A549 (cell line): ENCODE measurements around the gene SUV39H2. TPM values are rescaled to one million over a fixed set of nuclear protein-coding genes. Genes with fewer than 3 reads are reported as not detected.

ENCODE experiments used
- ATAC-seq, 2 experiments: fragments of 200-7000 bp in 1 of 2; fragments of >200 bp in 1 of 2; cut with Nextera tagmentation in 1 of 2; cut with Tn5 transposase in 1 of 2; 3 replicates each; pipeline versions ENCODE4 v1.8.0 to v1.9.1; 2018 to 2020; ENCODE audit warnings: mild to moderate bottlenecking in 1 of 2, moderate library complexity in 1 of 2
- CTCF ChIA-PET: fragments of 300-600 bp; sonication (Branson Sonifier 250); formaldehyde crosslinking; extraction: SDS; loops from one replicate; lab custom pipeline; 2021; ENCODE audit warnings: antibody characterized with exemption, inconsistent platforms; lab: Yijun Ruan, JAX
- POLR2A ChIA-PET: fragments of 350-600 bp; formaldehyde crosslinking; extraction: SDS; loops from one replicate; lab custom pipeline; 2021; ENCODE audit warnings: antibody characterized with exemption, inconsistent platforms; lab: Yijun Ruan, JAX
- DNase-seq, 2 experiments: peaks; one replicate each; pipeline versions ENCODE4 v3.0.0 to v3.0.0-alpha.2; 2011 to 2016; ENCODE audit warnings: low read depth in 1 of 2, low spot score in 1 of 2
- FAIRE-seq: peaks from 2 replicates; lab custom pipeline; 2011; peaks lifted over from hg19 to GRCh38; lab: Jason Lieb, UNC
- H3K27ac ChIP-seq, 2 experiments: fragments of >200 bp; sonication (Bioruptor Twin); formaldehyde crosslinking; 3 replicates each; pipeline ENCODE4 v1.5.1; 2016 to 2017
- H3K4me1 ChIP-seq: fragments of >200 bp; sonication (Bioruptor Twin); formaldehyde crosslinking; 3 replicates; pipeline ENCODE4 v1.6.1; 2016
- H3K4me2 ChIP-seq: fragments of >200 bp; sonication (Bioruptor Twin); formaldehyde crosslinking; 3 replicates; pipeline ENCODE4 v1.6.1; 2016
- H3K4me3 ChIP-seq: fragments of >200 bp; sonication (Bioruptor Twin); formaldehyde crosslinking; 3 replicates; pipeline ENCODE4 v1.5.1; 2016
- H3K9me3 ChIP-seq: fragments of >200 bp; sonication (Bioruptor Twin); formaldehyde crosslinking; 3 replicates; pipeline ENCODE4 v1.6.1; 2016
- ATOH8 ChIP-seq: fragments of 250-450 bp; sonication (Bioruptor Pico); IDR thresholded peaks from 2 replicates; pipeline ENCODE4 v1.5.0; 2020; ENCODE audit warnings: low read depth, mild to moderate bottlenecking, moderate library complexity
- CBX2 ChIP-seq: fragments of 200-600 bp; sonication (generic); IDR thresholded peaks from 2 replicates; pipeline ENCODE4 v1.6.1; 2016; ENCODE audit warnings: low read depth, mild to moderate bottlenecking, borderline replicate concordance
- CEBPB ChIP-seq, 2 experiments: fragments of >200 bp in 1 of 2; sonication (Bioruptor Twin) in 1 of 2; formaldehyde crosslinking in 1 of 2; IDR thresholded peaks; 2 replicates each; pipeline ENCODE4 v1.6.1; 2012 to 2016
- CHD2 ChIP-seq: fragments of 150-350 bp; IDR thresholded peaks from 2 replicates; pipeline ENCODE4 v1.6.1; 2014; ENCODE audit warnings: low read length; ENCODE audit not compliant: partially characterized antibody
- ELK1 ChIP-seq: fragments of 150-350 bp; IDR thresholded peaks from 2 replicates; pipeline ENCODE4 v1.6.1; 2014; ENCODE audit warnings: low read depth, mild to moderate bottlenecking, low read length
- EP300 ChIP-seq, 2 experiments: fragments of >200 bp; sonication (Bioruptor Twin); formaldehyde crosslinking; IDR thresholded peaks; 2 replicates in 1 of 2; 3 replicates in 1 of 2; pipeline ENCODE4 v1.6.1; 2016 to 2017
- ESRRA ChIP-seq: fragments of 150-350 bp; IDR thresholded peaks from 2 replicates; pipeline ENCODE4 v1.6.1; 2014; ENCODE audit warnings: mild to moderate bottlenecking, low read length, borderline replicate concordance
- FOXS1 ChIP-seq: fragments of 250-450 bp; sonication (Bioruptor Pico); IDR thresholded peaks from 2 replicates; pipeline ENCODE4 v1.5.0; 2020; ENCODE audit warnings: mild to moderate bottlenecking, moderate library complexity
- HDAC2 ChIP-seq: fragments of 200-600 bp; sonication (generic); IDR thresholded peaks from 2 replicates; pipeline ENCODE4 v1.6.1; 2016
- HES2 ChIP-seq: fragments of >200 bp; sonication (Bioruptor Twin); formaldehyde crosslinking; IDR thresholded peaks from 2 replicates; pipeline ENCODE4 v1.6.1; 2016
- HEYL ChIP-seq: fragments of 250-450 bp; sonication (Bioruptor Pico); IDR thresholded peaks from 2 replicates; pipeline ENCODE4 v1.8.0; 2021; ENCODE audit warnings: mild to moderate bottlenecking, moderate library complexity
- HOXB5 ChIP-seq: fragments of 250-450 bp; sonication (Bioruptor Pico); IDR thresholded peaks from 2 replicates; pipeline ENCODE4 v1.5.0; 2020; ENCODE audit warnings: mild to moderate bottlenecking, moderate library complexity
- MAX ChIP-seq: IDR thresholded peaks from 2 replicates; pipeline ENCODE4 v1.6.1; 2012
- MYC ChIP-seq: IDR thresholded peaks from 2 replicates; pipeline ENCODE4 v1.6.1; 2012; ENCODE audit warnings: mild to moderate bottlenecking, inconsistent platforms, low read length, improper control_type of control experiment, borderline replicate concordance
- NFE2L2 ChIP-seq: fragments of 150-350 bp; conservative IDR thresholded peaks from 2 replicates; pipeline ENCODE4 v1.6.1; 2014; ENCODE audit warnings: low read length
- NPAS2 ChIP-seq: fragments of 250-450 bp; sonication (Bioruptor Pico); IDR thresholded peaks from 2 replicates; pipeline ENCODE4 v1.8.0; 2022; ENCODE audit warnings: mild to moderate bottlenecking, moderate library complexity, borderline replicate concordance
- NR3C1 ChIP-seq: fragments of >200 bp; sonication (Bioruptor Twin); formaldehyde crosslinking; IDR thresholded peaks from 3 replicates; pipeline ENCODE4 v1.6.1; 2017
- PBX3 ChIP-seq: IDR thresholded peaks from 2 replicates; pipeline ENCODE4 v1.6.1; 2012
- RAD21 ChIP-seq, 2 experiments: fragments of >200 bp in 1 of 2; sonication (Bioruptor Twin) in 1 of 2; formaldehyde crosslinking in 1 of 2; IDR thresholded peaks in 1 of 2; conservative IDR thresholded peaks in 1 of 2; 2 replicates in 1 of 2; 3 replicates in 1 of 2; pipeline ENCODE4 v1.6.1; 2012 to 2018; ENCODE audit warnings: inconsistent platforms in 1 of 2
- REST ChIP-seq: fragments of 200-600 bp; sonication (generic); IDR thresholded peaks from 2 replicates; pipeline ENCODE4 v1.6.1; 2016; ENCODE audit warnings: antibody characterized with exemption, mild to moderate bottlenecking, moderate library complexity
- RFX5 ChIP-seq: fragments of 450-650 bp; IDR thresholded peaks from 2 replicates; pipeline ENCODE4 v1.7.1; 2014; ENCODE audit warnings: antibody characterized with exemption, mild to moderate bottlenecking, moderate library complexity
- RNF2 ChIP-seq: fragments of 200-600 bp; sonication (generic); IDR thresholded peaks from 2 replicates; pipeline ENCODE4 v1.6.1; 2016; ENCODE audit warnings: low read depth, mild to moderate bottlenecking, antibody characterized with exemption, moderate library complexity, borderline replicate concordance
- SMC3 ChIP-seq: fragments of >200 bp; sonication (Bioruptor Twin); formaldehyde crosslinking; IDR thresholded peaks from 3 replicates; pipeline ENCODE4 v1.6.1; 2018; ENCODE audit warnings: inconsistent platforms
- SREBF2 ChIP-seq: fragments of 450-650 bp; IDR thresholded peaks from 2 replicates; pipeline ENCODE4 v1.6.1; 2014; ENCODE audit warnings: mild to moderate bottlenecking, moderate library complexity
- TFCP2L1 ChIP-seq: fragments of 250-450 bp; sonication (Bioruptor Pico); IDR thresholded peaks from 2 replicates; pipeline ENCODE4 v1.5.0; 2021; ENCODE audit warnings: mild to moderate bottlenecking
- TP53 ChIP-seq: fragments of 250-450 bp; sonication (Bioruptor Pico); IDR thresholded peaks from 2 replicates; pipeline ENCODE4 v1.5.0; 2021; ENCODE audit warnings: mild to moderate bottlenecking, moderate library complexity
- USF2 ChIP-seq: fragments of 450-650 bp; IDR thresholded peaks from 2 replicates; pipeline ENCODE4 v1.6.1; 2014; ENCODE audit warnings: antibody characterized with exemption
- ZFP36 ChIP-seq: fragments of 450-650 bp; IDR thresholded peaks from 2 replicates; pipeline ENCODE4 v1.6.1; 2014; ENCODE audit warnings: borderline replicate concordance; ENCODE audit not compliant: partially characterized antibody
- ZNF302 ChIP-seq: fragments of 250-450 bp; sonication (Bioruptor Pico); IDR thresholded peaks from 2 replicates; pipeline ENCODE4 v1.9.0; 2021; ENCODE audit warnings: inconsistent platforms, mild to moderate bottlenecking, moderate library complexity
- ZSCAN20 ChIP-seq: fragments of 250-450 bp; sonication (Bioruptor Pico); IDR thresholded peaks from 2 replicates; pipeline ENCODE4 v1.8.0; 2022; ENCODE audit warnings: mild to moderate bottlenecking, moderate library complexity
- WGBS: methylation state at CpG from one replicate; pipeline ENCODE4 v1.1.6; 2017; ENCODE audit errors: missing lambda C conversion rate; 5-methylcytosine and 5-hydroxymethylcytosine counted together
- polyA minus RNA-seq: library from RNA; depleted of rRNA, polyadenylated mRNA; stranded (reverse); fragments of >200 nt; gene quantifications from 2 replicates; pipeline ENCODE4 v1.2.3, GENCODE V29; 2011; rRNA and poly(A)+ RNA removed
- polyA plus RNA-seq, 4 experiments: library from polyadenylated mRNA; depleted of rRNA in 3 of 4; stranded (reverse); fragments of >200 nt; fragmentation: RNase III in 1 of 4; extraction: RNeasy Plus Mini Kit Qiagen cat#74134 plus additional on column Dnase treatment in 1 of 4; gene quantifications; 2 replicates in 3 of 4; 3 replicates in 1 of 4; pipeline ENCODE4 v1.2.3, GENCODE V29; 2011 to 2017

SUV39H2 gene
- 21.3 and 23.2 TPM in 2 replicates for polyA plus RNA-seq (2011; rRNA removed)
- 7.1 and 8.2 TPM in 2 replicates for polyA plus RNA-seq (2012; cell fraction: cytosol; rRNA removed)
- 3.0 and 4.7 TPM in 2 replicates for polyA plus RNA-seq (2012; cell fraction: nucleus; rRNA removed)
- polyA plus RNA-seq (2017; fragmentation: RNase III; extraction: RNeasy Plus Mini Kit Qiagen cat#74134 plus additional on column Dnase treatment): 22.6 to 24.0 TPM (median 22.9 TPM) in 3 replicates
- polyA minus RNA-seq: 9.9 and 10.5 TPM in 2 replicates

- 0% methylated on average over 5 of the region's 102 CpGs for WGBS
- no peak for FAIRE-seq
- ChIA-PET CTCF (interaction anchor here (0.6 to 1.3 kb wide), 7 partner anchors 15 to 492 kb away, joined by 3 to 4 read pairs (median 3); partner anchors contain the start of genes CDNF, FAM171A1, HSPA14 and MEIG1), POLR2A (interaction anchor here (0.5 to 2.6 kb wide), 9 partner anchors 11 to 481 kb away, joined by 3 to 22 read pairs (median 6); partner anchors contain the start of genes CDNF, DCLRE1C, HSPA14 and MEIG1)
- peak within 1 kb of the TSS; percentile 96 for H3K4me3 ChIP-seq
- ATAC-seq: peak; percentile 91 to 92
- peaks cover 31% of the 10 kb centered on the region for H3K4me1 ChIP-seq
- H3K27ac ChIP-seq: peak within 1 kb of the TSS; percentile 97 to 98
- no peaks in the 10 kb centered on the region for H3K9me3 ChIP-seq
- DNase-seq: peak; percentile 95 to 96
- H3K4me2 ChIP-seq: peak within 1 kb of the TSS; percentile 94
- no peak for TF ChIP-seq TP53
- no peak for TF ChIP-seq FOXS1 (CRISPR knock-in tag)
- peak; percentile 73 for TF ChIP-seq CHD2
- no peak for TF ChIP-seq EP300 (IDR thresholded peaks at IDR 0.05)
- no peak for TF ChIP-seq ZNF302
- TF ChIP-seq MAX: peak; percentile 93
- TF ChIP-seq USF2: peak; percentile 54; the same call in 1 of the 2 replicates
- peak; percentile 48 for TF ChIP-seq REST
- TF ChIP-seq NPAS2 (CRISPR knock-in tag): no peak
- TF ChIP-seq ZSCAN20 (CRISPR knock-in tag): no peak
- no peak for TF ChIP-seq NR3C1
- peak; percentile 39; the same call in 1 of the 2 replicates for TF ChIP-seq RFX5
- TF ChIP-seq ESRRA: no peak
- peak; percentile 76; the same call in 1 of the 2 replicates for TF ChIP-seq MYC
- TF ChIP-seq ZFP36: no peak
- peak; percentile 65 for TF ChIP-seq HOXB5 (CRISPR knock-in tag)
- no peak for TF ChIP-seq TFCP2L1
- TF ChIP-seq ELK1: no peak
- TF ChIP-seq SMC3: no peak; the same call in 2 of the 3 replicates
- no peak for TF ChIP-seq HES2
- TF ChIP-seq RNF2: no peak
- TF ChIP-seq CEBPB (IDR thresholded peaks at IDR 0.05): no peak
- no peak for TF ChIP-seq SREBF2
- TF ChIP-seq CBX2: no peak
- no peak for TF ChIP-seq HEYL (CRISPR knock-in tag)
- TF ChIP-seq NFE2L2: no peak
- TF ChIP-seq HDAC2: no peak
- no peak for TF ChIP-seq RAD21 (conservative IDR thresholded peaks at IDR 0.05 in 1 of 2, IDR thresholded peaks at IDR 0.05 in 1 of 2)
- 0 out of 2 replicates have a peak, but pooled peaks have one; percentile 14 for TF ChIP-seq ATOH8 (CRISPR knock-in tag)
- TF ChIP-seq PBX3: peak; percentile 71
Observed at GRCh38 chr10:14878266-14879123, at the start of gene SUV39H2. TSS of gene SUV39H2 (plus strand) at chr10:14878866. CDS start at chr10:14878889, 23 bp downstream.
